Lower lobe of right lung (tissue), 2 donors: ENCODE measurements around the gene FRMD1. TPM values are rescaled to one million over a fixed set of nuclear protein-coding genes. Genes with fewer than 3 reads are reported as not detected.

Source experiments
- ATAC-seq, 2 donors: fragments of 200-7000 bp; cut with Tn5 transposase; one replicate each; pipeline ENCODE4 v1.9.1; 2020 to 2022; ENCODE audit warnings: mild to moderate bottlenecking in 2 of 2, moderate library complexity in 2 of 2
- DNase-seq: peaks from one replicate; pipeline ENCODE4 v3.0.0-alpha.2; 2020
- H3K27ac ChIP-seq: fragments of 200-600 bp; one replicate; pipeline ENCODE4 v1.8.0; 2022
- H3K27me3 ChIP-seq: fragments of 200-600 bp; one replicate; pipeline ENCODE4 v1.8.0; 2022; ENCODE audit warnings: low read depth
- H3K36me3 ChIP-seq: fragments of 200-600 bp; one replicate; pipeline ENCODE4 v1.8.0; 2022; ENCODE audit warnings: mild to moderate bottlenecking
- H3K4me1 ChIP-seq: fragments of 200-600 bp; one replicate; pipeline ENCODE4 v1.8.0; 2022
- H3K4me3 ChIP-seq: fragments of 200-600 bp; one replicate; pipeline ENCODE4 v1.8.0; 2022; ENCODE audit warnings: mild to moderate bottlenecking
- H3K9me3 ChIP-seq: fragments of 200-600 bp; one replicate; pipeline ENCODE4 v1.8.0; 2022
- CTCF ChIP-seq: fragments of 200-600 bp; IDR thresholded peaks from one replicate; pipeline ENCODE4 v1.8.0; 2022; ENCODE audit warnings: antibody characterized with exemption, mild to moderate bottlenecking
- intact Hi-C: fragments of 100-400 bp; cut with DNase I; formaldehyde crosslinking; loops from one replicate; pipeline ENCODE4 v1.11.0; 2022
- total RNA-seq: library from RNA; stranded (reverse); fragmentation: NEBNext Ultra II Directional; extraction: Animal tissue kit (Norgen Biotek cat#: 25700); gene quantifications from one replicate; pipeline ENCODE4 v1.2.1, GENCODE V29; 2021
- donor health status: DM: no; HTN: yes; CAD: no; lungs with severe emphysema.

FRMD1 gene
- total RNA-seq, 1 donor from 2014 or later: not detected

- TF ChIP-seq CTCF: no peak
- DNase-seq (no peak), ATAC-seq (no peak)
- intact Hi-C loops: no loop called here
- no peaks in the 10 kb centered on the region for H3K27me3 ChIP-seq
- H3K27ac ChIP-seq: no peak overlapping the region
- H3K36me3 ChIP-seq: no peaks in the 10 kb centered on the region
- no peak overlapping the region for H3K4me3 ChIP-seq
- no peaks in the 10 kb centered on the region for H3K4me1 ChIP-seq
- no peaks in the 10 kb centered on the region for H3K9me3 ChIP-seq
These were observed 38.2 kb upstream of the FRMD1 start for GRCh38 chr6:168116975-168117899.

GRCh38 chr6:168116438-168116974 lies 37.5 kb upstream of the FRMD1 start:
- H3K9me3 ChIP-seq: no peaks in the 10 kb centered on the region
- no peaks in the 10 kb centered on the region for H3K4me1 ChIP-seq
- intact Hi-C loops: no loop called here
- H3K36me3 ChIP-seq: no peaks in the 10 kb centered on the region
- TF ChIP-seq CTCF: no peak
- ATAC-seq (peak in 1 of 2 donors; percentile 7), DNase-seq (no peak)
- no peak overlapping the region for H3K27ac ChIP-seq
- H3K4me3 ChIP-seq: no peak overlapping the region
- H3K27me3 ChIP-seq: no peaks in the 10 kb centered on the region

GRCh38 chr6:168115748-168116437 lies 36.9 kb upstream of the FRMD1 start:
- intact Hi-C loops: no loop called here
- Histone ChIP-seq H3K4me3 (no peak overlapping the region), H3K27ac (no peak overlapping the region), H3K36me3 (no peaks in the 10 kb centered on the region), H3K9me3 (no peaks in the 10 kb centered on the region), H3K4me1 (no peaks in the 10 kb centered on the region), H3K27me3 (no peaks in the 10 kb centered on the region)
- no peak for TF ChIP-seq CTCF
- ATAC-seq: no peak
- DNase-seq: no peak

- H3K4me3 ChIP-seq: no peak overlapping the region
- TF ChIP-seq CTCF: no peak
- DNase-seq (peak; percentile 20), ATAC-seq (no peak)
- no peak overlapping the region for H3K27ac ChIP-seq
- H3K9me3 ChIP-seq: no peaks in the 10 kb centered on the region
- no peaks in the 10 kb centered on the region for H3K36me3 ChIP-seq
- intact Hi-C loops: no loop called here
- H3K27me3 ChIP-seq: no peaks in the 10 kb centered on the region
- no peaks in the 10 kb centered on the region for H3K4me1 ChIP-seq
These were observed 34.2 kb upstream of the FRMD1 start for GRCh38 chr6:168113226-168113625.

- H3K27me3 ChIP-seq: no peaks in the 10 kb centered on the region
- H3K4me1 ChIP-seq: no peaks in the 10 kb centered on the region
- intact Hi-C loops: no loop called here
- no peak overlapping the region for H3K4me3 ChIP-seq
- no peaks in the 10 kb centered on the region for H3K36me3 ChIP-seq
- TF ChIP-seq CTCF: no peak
- ATAC-seq (no peak), DNase-seq (peak; percentile 14)
- H3K27ac ChIP-seq: no peak overlapping the region
- H3K9me3 ChIP-seq: no peaks in the 10 kb centered on the region
These were observed 32.9 kb upstream of the FRMD1 start for GRCh38 chr6:168111911-168112310.
